KMS-11 (cell line): ENCODE data around the gene PRKCH.

Source experiments
- H2AFZ ChIP-seq: fragments of 200-600 bp; sonication (generic); 2 replicates; pipeline ENCODE4 v1.6.1; 2016; ENCODE audit warnings: antibody characterized with exemption, mixed run types, low read depth
- H3K27ac ChIP-seq: fragments of 200-600 bp; sonication (generic); 2 replicates; pipeline ENCODE4 v1.6.1; 2016; ENCODE audit warnings: mild to moderate bottlenecking, mixed run types
- H3K27me3 ChIP-seq: fragments of 200-600 bp; sonication (generic); 2 replicates; pipeline ENCODE4 v1.6.1; 2017; ENCODE audit warnings: mild to moderate bottlenecking, low read depth, mixed run types, moderate library complexity; ENCODE audit not compliant: insufficient read depth
- H3K36me3 ChIP-seq: fragments of 200-600 bp; sonication (generic); 2 replicates; pipeline ENCODE4 v1.6.1; 2017; ENCODE audit warnings: mild to moderate bottlenecking, mixed run types; ENCODE audit not compliant: insufficient read depth
- H3K4me1 ChIP-seq: fragments of 200-600 bp; sonication (generic); 2 replicates; pipeline ENCODE4 v1.6.1; 2016; ENCODE audit warnings: mild to moderate bottlenecking, low read depth, mixed run types; ENCODE audit not compliant: poor library complexity, severe bottlenecking
- H3K4me2 ChIP-seq: fragments of 200-600 bp; sonication (generic); 2 replicates; pipeline ENCODE4 v1.7.0; 2016; ENCODE audit warnings: mild to moderate bottlenecking, mixed run types
- H3K4me3 ChIP-seq: fragments of 200-600 bp; sonication (generic); IDR thresholded peaks from 2 replicates; pipeline ENCODE4 v1.6.1; 2017; ENCODE audit warnings: low read depth, low read length, mixed read lengths; ENCODE audit not compliant: insufficient read depth
- H3K79me2 ChIP-seq: fragments of 200-600 bp; sonication (generic); 2 replicates; pipeline ENCODE4 v1.6.1; 2016; ENCODE audit warnings: low read depth, mixed run types; ENCODE audit not compliant: insufficient read depth
- H3K9ac ChIP-seq: fragments of 200-600 bp; sonication (generic); 2 replicates; pipeline ENCODE4 v1.6.1; 2016; ENCODE audit warnings: mild to moderate bottlenecking, mixed run types
- H4K20me1 ChIP-seq: fragments of 200-600 bp; sonication (generic); 2 replicates; pipeline ENCODE4 v1.6.1; 2016; ENCODE audit warnings: mild to moderate bottlenecking, mixed run types; ENCODE audit not compliant: insufficient read depth
- CTCF ChIP-seq: fragments of 200-600 bp; sonication (generic); conservative IDR thresholded peaks from 2 replicates; pipeline ENCODE4 v1.6.1; 2017; ENCODE audit warnings: low read depth, mild to moderate bottlenecking, antibody characterized with exemption, low read length, moderate library complexity, mixed read lengths

PRKCH gene

GRCh38 chr14:61561104-61561503 lies 239.7 kb downstream of the PRKCH start:
- Histone ChIP-seq H4K20me1 (no peaks in the 10 kb centered on the region), H3K27ac (no peak overlapping the region), H3K27me3 (no peaks in the 10 kb centered on the region), H3K4me3 (no peak overlapping the region), H3K36me3 (no peaks in the 10 kb centered on the region), H2AFZ (no peak overlapping the region), H3K9ac (no peak overlapping the region), H3K4me1 (no peaks in the 10 kb centered on the region), H3K4me2 (no peak overlapping the region), H3K79me2 (no peaks in the 10 kb centered on the region)
- no peak for TF ChIP-seq CTCF

DNA sequence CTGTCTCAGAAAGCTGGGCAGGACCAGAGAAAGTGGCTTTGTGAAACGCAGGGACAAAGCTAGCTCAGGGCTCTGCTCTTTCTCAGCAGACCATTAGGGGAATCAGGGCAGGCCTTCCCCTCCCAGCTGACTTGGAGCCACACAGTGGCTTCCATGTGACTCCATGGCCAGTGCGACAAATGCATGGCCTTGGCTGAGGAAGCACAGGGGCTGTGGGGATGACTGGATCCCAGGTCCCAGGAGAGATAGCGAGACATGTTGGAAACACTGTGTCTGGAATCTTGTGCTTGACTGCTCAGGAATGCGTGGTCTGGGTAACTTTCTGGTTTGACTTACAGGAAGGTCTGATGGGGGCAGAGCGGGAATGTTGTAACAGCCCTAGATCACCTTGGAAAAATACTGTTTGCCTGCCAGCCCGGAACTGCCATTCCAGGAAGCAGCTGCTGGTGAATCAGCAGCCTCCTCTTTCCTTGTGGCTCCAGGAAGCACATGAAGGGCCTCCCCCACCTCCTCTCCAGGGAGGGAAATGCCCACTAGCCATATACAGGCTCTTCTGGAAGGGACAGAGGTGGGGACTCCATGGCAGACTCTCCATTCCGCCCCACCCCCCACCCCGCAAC lies 240.4 kb downstream of the PRKCH start:
- Histone ChIP-seq H2AFZ (no peak overlapping the region), H3K79me2 (no peaks in the 10 kb centered on the region), H3K4me1 (no peaks in the 10 kb centered on the region), H3K9ac (no peak overlapping the region), H3K27me3 (no peaks in the 10 kb centered on the region), H3K36me3 (no peaks in the 10 kb centered on the region), H3K4me3 (no peak overlapping the region), H3K27ac (no peak overlapping the region), H4K20me1 (no peaks in the 10 kb centered on the region), H3K4me2 (no peak overlapping the region)
- TF ChIP-seq CTCF = no peak

DNA sequence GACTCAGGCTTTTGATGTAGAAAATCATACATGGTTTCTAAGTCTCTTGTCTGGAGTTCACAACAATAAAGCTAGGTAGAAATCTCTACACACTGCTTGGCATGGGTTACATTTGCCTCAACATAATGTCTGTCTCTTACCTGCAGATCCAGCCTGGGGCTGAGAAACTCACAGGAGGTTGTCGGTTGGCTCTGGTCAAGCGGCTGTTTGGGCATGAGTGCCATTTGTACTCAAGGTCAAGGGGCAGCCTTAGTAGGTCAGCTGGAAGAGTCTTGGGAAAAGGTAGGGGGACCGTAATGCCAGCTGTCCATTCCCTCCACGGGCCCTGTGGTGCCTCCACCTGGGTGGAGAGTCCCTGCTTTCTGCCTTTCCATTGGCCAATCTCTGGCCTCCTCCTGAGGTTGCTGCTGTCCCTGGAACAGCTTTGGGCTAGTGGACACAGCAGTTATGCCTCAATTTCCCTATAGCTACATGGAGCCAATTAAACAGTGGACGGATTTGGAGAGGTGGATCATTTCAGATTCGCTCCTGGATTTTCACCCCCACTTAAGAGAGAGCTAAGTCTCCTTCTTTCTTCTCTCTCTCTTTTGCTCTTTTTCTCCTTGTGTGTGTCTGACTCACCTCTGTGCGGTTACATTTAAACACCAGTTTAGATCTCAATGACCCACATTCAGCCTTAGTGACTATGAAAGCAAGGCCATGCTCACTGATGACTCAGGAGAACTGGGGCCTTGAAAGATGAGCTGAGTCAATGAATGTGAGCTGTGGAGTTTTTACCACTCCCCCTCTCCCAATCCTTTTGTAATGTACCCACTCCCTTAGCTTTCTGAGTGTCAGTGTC lies 241.2 kb downstream of the PRKCH start:
- no peaks in the 10 kb centered on the region for H3K79me2 ChIP-seq
- H3K4me1 ChIP-seq = no peaks in the 10 kb centered on the region
- no peaks in the 10 kb centered on the region for H3K36me3 ChIP-seq
- no peak overlapping the region for H3K9ac ChIP-seq
- H3K4me2 ChIP-seq = no peak overlapping the region
- no peaks in the 10 kb centered on the region for H4K20me1 ChIP-seq
- no peak overlapping the region for H3K27ac ChIP-seq
- H3K4me3 ChIP-seq = no peak overlapping the region
- H3K27me3 ChIP-seq = no peaks in the 10 kb centered on the region
- no peak overlapping the region for H2AFZ ChIP-seq
- no peak for TF ChIP-seq CTCF

- H3K4me1 ChIP-seq = no peaks in the 10 kb centered on the region
- H3K4me2 ChIP-seq = no peak overlapping the region
- no peaks in the 10 kb centered on the region for H3K27me3 ChIP-seq
- H3K79me2 ChIP-seq = no peaks in the 10 kb centered on the region
- no peak overlapping the region for H2AFZ ChIP-seq
- no peak overlapping the region for H3K4me3 ChIP-seq
- H3K27ac ChIP-seq = no peak overlapping the region
- H4K20me1 ChIP-seq = no peaks in the 10 kb centered on the region
- H3K9ac ChIP-seq = no peak overlapping the region
- TF ChIP-seq CTCF = no peak
- no peaks in the 10 kb centered on the region for H3K36me3 ChIP-seq
Observed at GRCh38 chr14:61563162-61563511, 241.8 kb downstream of the PRKCH start.
